Measurements from ENCODE around the gene PSKH1.
"Not testable (repeated sequence)": the region's sequence is repeated elsewhere in the genome, so short reads cannot be mapped to it uniquely, and the experiment has no call there.

The PSKH1 gene

DNA sequence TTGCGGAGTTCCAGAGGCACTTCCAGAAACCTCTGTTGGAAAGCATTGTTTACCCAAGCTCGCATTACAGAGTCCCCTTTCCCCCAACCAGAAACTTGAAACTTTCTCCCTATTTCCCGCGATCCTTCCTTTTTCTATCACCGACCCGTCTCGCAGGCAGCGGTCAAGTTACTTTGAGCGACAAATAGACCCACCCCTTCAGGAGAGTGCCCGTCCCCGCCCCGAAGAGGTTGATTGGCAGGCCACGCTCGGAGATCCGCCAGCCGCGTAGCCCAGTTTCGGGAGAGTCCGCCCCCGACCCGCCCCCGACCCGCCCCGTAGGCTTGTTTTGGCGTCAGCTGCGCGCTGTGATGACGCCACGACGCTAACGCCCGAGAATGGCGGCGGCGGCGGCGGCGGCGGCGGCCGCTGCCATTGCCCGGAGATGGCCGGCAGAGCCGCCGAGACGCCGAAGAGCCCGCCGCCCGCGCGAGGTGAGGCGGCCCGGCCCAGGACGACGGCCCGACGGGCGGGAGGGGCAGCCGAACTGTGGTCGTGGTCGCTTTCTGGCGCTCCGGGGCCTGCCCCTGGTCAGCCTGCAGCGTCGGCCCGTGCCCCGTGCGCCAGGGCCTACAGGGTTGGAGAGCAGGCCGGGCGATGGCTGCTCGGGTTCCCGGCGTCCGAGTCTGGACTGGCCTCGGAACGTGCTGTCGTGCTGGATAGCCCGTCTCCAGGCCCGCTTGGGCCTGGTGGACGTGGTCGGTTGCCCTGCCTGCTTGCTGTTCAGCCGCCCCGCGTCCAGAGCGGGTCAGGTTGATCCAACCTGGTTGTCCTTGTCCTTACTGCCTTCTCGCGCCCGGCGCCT, at the start of gene PSKH1:
Gene PSKH1 (plus strand): TSS at position 356 of the 844 bp plus-strand sequence. CDS start 15,496 bp downstream, outside the sequence.
- peak; percentile 87 for DNase-seq (ENCODE audit: low spot score)

DNA sequence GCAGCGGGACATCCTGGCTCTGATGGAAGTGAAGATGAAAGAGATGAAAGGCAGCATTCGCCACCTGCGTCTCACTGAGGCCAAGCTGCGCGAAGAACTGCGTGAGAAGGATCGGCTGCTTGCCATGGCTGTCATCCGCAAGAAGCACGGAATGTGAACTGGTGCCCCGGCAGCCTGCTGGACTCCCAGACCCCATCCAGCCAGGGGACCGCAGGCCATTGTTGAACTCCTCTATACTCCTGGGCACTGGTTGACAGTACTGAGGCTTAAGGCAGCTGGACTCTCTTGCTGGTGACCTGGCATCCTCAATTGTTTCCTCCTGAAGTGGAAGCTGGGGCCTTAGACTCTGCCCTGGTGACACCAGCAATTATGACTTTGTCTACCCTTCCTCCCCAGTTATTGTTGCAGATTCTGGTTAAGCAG, 49.7 kb upstream of the PSKH1 start:
- no peak for DNase-seq (ENCODE audit: low spot score)

GRCh38 chr16:67844497-67844896, 48.6 kb upstream of the PSKH1 start:
- no peak for DNase-seq (ENCODE audit: low spot score)

- DNase-seq (ENCODE audit: low spot score): no peak
Observed at GRCh38 chr16:67845291-67846062, 47.6 kb upstream of the PSKH1 start.

DNA sequence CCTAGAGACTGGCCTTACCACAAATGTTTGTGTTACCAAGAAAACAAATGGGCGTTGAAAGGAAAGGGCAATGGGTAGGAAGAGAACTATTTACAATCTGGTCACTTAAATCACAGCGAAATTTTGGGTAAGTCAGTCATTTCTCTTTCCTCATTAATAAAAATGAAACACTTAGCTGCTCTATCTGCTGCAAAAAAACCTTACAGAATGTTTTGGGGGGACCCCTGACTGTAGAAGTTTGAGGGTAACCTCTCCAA, 47.1 kb upstream of the PSKH1 start:
- DNase-seq (ENCODE audit: low spot score): no peak

GRCh38 chr16:67846320-67847063, 46.6 kb upstream of the PSKH1 start, which contains the start of gene NUTF2:
Gene NUTF2, plus strand, starts transcription at chr16:67846933. Its CDS starts 18,198 bp downstream, at chr16:67865131.
- DNase-seq (ENCODE audit: low spot score): peak; percentile 88

DNA sequence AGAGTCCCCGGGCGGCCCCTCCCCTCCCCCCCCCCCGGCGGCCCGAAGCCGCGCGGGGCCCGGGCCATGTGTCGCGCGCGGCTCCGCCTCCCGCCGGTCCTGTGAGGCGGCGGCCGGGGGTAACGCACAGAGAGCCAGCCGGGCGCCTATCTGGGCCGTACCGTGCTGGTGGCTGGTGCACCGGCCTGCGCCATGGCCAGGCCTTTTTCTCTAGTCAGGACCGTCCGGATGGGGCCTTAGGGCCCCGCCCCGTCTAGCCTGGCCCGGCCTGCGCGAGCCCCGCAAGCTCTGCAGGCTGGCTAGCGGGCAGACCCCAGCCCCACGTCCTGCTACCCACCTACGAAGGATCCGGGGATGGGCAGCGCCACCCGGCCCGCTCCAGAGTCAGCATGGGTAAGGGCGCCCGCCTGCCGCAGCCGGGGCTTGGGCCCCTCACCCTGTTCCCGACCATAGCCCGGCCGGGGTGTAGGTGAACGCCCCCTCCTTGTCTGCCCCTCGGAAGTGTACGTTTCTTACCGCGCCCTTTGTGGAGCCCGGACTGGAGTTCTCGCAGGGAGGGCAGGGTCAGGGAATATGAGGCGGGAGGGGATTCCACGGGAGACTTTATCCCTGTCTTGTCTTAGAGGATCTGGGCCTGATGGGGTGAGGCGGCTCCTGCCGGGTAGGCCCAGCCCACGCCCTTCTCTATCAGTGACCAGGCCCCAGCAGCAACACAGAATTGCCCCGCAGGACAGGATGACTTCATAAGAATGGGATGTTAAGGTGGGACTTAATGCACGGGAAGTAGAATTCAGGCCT, 45.8 kb upstream of the PSKH1 start, which contains the start of gene CENPT:
Gene CENPT (minus strand): TSS at position 630 of the 798 bp plus-strand sequence. CDS start 13,834 bp downstream, outside the sequence.
- DNase-seq (ENCODE audit: low spot score): peak; percentile 52

DNA sequence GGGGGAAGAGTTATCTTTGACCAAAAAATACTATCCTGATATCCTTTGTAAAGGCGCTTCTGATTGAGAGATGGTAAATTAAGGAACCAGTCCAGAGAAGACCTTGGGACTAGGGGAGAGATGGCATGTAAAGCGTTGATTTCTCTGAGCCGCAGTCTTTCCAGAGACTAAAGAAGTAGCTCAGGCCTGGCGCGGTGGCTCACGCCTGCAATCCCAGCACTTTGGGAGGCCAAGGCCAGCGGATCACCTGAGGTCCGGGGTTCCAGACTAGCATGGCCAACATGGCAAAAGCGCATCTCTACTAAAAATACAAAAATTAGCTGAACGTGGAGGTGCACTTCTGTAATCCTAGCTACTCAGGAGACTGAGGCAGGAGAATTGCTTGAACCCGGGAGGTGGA, 44.9 kb upstream of the PSKH1 start:
- no peak for DNase-seq (ENCODE audit: low spot score)

DNA sequence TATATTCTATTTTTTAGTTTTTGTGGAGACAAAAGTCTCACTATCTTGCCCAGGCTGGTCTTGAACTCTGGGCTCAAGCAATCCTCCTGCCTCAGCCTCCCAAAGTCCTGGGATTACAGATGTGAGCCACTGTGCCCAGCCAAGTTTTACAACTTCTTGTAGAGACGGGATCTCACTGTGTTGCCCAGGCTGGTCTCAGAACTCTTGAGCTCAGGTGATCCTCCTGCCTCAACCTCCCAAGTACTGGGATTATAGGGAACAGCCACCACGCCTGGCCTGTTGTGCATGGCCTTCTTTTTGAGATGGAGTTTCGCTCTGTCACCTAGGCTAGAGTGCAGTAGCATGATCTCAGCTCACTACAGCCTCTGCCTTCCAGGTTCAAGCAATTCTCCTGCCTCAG, 39.4 kb upstream of the PSKH1 start:
- no peak for DNase-seq (ENCODE audit: low spot score)

DNA sequence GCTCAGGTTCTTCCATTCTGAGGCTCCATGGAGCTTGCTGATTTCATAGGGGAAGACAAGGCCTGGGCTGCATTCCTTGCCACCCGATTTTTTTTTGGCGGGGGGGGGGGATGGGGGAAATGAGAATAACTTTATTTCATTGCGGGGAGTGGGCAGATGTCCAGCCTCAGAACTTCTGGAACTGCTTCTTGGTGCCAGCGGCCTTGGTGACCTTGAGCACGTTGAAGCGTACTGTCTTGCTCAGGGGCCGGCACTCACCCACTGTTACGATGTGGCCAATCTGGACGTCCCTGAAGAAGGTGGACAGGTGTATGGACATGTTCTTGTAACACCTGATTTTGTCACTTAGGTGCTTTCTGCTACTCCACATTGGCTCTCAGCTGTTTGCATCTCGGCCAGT, 37.3 kb upstream of the PSKH1 start:
- DNase-seq (ENCODE audit: low spot score): no peak

GRCh38 chr16:67856927-67857546, 36.0 kb upstream of the PSKH1 start:
- DNase-seq (ENCODE audit: low spot score): no peak

- peak; percentile 90 for DNase-seq (ENCODE audit: low spot score)
Observed at GRCh38 chr16:67857547-67858233, 35.4 kb upstream of the PSKH1 start.

GRCh38 chr16:67858500-67858899, 34.6 kb upstream of the PSKH1 start:
- DNase-seq (ENCODE audit: low spot score): no peak

- DNase-seq (ENCODE audit: low spot score): no peak
Observed at GRCh38 chr16:67860589-67861398, 32.3 kb upstream of the PSKH1 start.

DNA sequence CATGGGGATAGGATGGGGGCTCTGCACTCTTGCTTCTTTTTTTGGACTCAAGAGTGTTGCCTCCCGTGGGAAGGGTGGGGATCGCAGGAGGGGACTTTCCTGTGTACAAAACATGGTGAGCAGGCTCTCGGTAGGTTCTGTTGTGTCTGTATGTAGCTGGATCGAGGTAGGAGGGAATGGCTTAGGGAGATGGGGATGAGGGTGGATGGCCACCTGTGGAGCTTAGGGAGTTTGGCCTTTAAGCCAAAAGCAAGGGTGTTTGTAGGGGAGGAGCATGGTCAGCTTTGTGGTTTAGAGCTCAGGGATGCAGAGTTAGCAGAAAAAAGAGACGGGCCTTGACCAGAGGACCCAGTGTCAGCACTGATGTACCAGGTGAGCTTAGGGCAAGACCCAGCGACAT, 31.2 kb upstream of the PSKH1 start:
- no peak for DNase-seq (ENCODE audit: low spot score)

DNA sequence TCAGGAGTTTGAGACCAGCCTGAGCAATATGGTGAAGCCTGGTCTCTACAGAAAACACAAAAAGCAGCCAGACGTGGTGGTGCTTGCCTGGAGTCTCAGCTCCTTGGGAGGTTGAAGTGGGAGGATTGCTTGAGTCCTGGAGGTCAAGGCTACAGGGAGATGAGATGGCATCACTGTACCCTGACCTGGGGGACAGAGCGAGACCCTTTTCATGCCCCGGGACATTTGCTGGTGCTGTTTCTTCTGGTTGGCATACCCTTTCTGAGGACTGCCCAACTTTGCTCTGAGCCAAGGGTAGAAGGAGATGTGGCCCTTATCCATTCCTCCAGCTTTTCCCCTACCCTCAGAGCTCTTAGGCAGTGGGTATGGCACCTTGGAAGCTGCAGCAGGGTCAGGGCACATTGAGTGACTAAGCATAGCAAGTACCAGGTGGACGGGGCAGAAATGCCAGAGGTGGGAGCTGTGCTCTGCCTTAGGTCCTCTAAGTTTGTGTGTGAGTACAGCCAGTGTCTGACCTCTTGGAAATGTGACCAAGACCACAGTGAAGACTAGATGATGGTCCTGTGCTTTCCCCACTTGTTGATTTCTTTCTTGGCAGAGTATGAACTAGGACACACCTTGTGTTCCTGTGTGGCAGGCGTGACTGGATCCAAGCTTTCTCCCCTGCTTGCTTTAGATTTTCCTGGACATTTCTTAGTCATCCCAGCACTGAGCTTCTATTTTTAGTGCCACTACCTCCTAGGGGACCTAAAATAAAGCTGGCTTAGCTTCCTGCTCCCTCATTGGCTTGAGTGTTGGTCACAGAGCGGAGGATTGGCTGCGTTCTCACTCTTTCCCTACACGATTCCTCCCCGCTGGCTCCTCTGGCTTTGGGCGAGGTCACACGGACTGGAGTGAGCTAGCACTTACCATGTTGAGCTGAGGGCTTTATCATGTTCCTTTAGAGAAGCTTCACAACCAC, 30.2 kb upstream of the PSKH1 start:
- peak; percentile 50 for DNase-seq (ENCODE audit: low spot score)

GRCh38 chr16:67864044-67864443, 29.0 kb upstream of the PSKH1 start:
- not testable (repeated sequence) for DNase-seq (ENCODE audit: low spot score)

DNA sequence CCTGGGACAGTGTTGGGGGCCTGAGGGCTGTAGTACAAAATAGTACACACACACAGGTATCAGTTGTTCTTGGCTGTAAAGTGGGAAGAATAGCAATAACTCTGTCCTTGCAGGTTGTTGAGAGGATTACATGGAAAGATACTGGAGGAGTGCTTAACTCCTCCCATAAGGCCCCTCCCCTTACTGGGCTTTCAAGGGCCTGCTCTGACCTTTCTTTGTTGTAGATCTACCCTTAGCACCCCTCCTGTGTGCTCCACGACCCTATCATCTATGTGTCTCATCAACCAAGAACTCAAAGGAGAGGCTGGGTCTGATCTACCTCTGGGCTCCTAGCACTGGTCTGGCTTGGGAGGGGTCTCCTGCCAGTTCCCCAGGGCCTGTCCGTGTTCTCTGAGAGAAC, 28.5 kb upstream of the PSKH1 start:
- DNase-seq (ENCODE audit: low spot score): no peak

DNA sequence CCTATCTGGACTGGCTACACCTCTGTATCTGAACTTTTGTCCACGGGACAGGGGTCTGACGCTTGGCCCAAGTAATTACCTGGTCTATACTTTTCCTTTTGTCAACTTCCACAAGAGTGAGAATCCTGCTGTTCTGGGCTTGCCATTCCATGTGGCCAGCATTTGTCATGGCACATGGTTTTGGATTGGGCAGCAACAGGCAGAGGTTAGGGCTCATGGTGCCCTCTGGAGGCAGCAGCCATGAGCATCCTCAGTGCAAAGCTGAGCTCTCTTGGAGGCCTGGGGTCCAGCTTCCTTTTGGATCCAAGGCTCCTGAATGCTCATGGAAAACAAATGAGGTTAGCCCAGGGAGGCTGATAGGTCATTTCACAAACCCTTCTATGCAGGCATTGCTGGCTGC, 27.7 kb upstream of the PSKH1 start:
- peak; percentile 38 for DNase-seq (ENCODE audit: low spot score)
